GM23338 (cell line): ENCODE data around the gene PLA2G7. TPM values are rescaled to one million over a fixed set of nuclear protein-coding genes. Genes with fewer than 3 reads are reported as not detected.

ENCODE experiments used
- ATAC-seq: fragments of 200-7000 bp; cut with Tn5 transposase; 3 replicates; pipeline ENCODE4 v1.9.1; 2020
- DNase-seq: peaks from one replicate; pipeline ENCODE4 v3.0.0-alpha.2; 2015; ENCODE audit warnings: low spot score
- H2AFZ ChIP-seq: fragments of 200-600 bp; sonication (generic); 2 replicates; pipeline ENCODE4 v1.8.0; 2016; ENCODE audit warnings: antibody characterized with exemption, mild to moderate bottlenecking, moderate library complexity
- H3F3A ChIP-seq: fragments of 200-600 bp; sonication (generic); replicated peaks from 2 replicates; pipeline ENCODE4 v1.8.0; 2017; ENCODE audit warnings: antibody characterized with exemption, mixed run types, low read depth
- H3K27ac ChIP-seq: fragments of 200-600 bp; sonication (generic); 2 replicates; pipeline ENCODE4 v1.6.1; 2016; ENCODE audit warnings: low read depth
- H3K27me3 ChIP-seq: fragments of 200-600 bp; sonication (generic); 2 replicates; pipeline ENCODE4 v1.8.0; 2016; ENCODE audit warnings: mild to moderate bottlenecking, mixed run types, moderate library complexity; ENCODE audit not compliant: insufficient read depth
- H3K36me3 ChIP-seq: fragments of 200-600 bp; sonication (generic); 2 replicates; pipeline ENCODE4 v1.8.0; 2016; ENCODE audit warnings: mild to moderate bottlenecking; ENCODE audit not compliant: insufficient read depth
- H3K4me1 ChIP-seq: fragments of 200-600 bp; sonication (generic); 2 replicates; pipeline ENCODE4 v1.8.0; 2016; ENCODE audit warnings: mild to moderate bottlenecking, moderate library complexity; ENCODE audit not compliant: insufficient read depth
- H3K4me2 ChIP-seq: fragments of 200-600 bp; sonication (generic); 2 replicates; pipeline ENCODE4 v1.7.1; 2017; ENCODE audit warnings: mixed run types
- H3K4me3 ChIP-seq: fragments of 200-600 bp; sonication (generic); 2 replicates; pipeline ENCODE4 v1.6.1; 2016; ENCODE audit warnings: mixed run types
- H3K79me2 ChIP-seq: fragments of 200-600 bp; sonication (generic); replicated peaks from 2 replicates; pipeline ENCODE4 v1.8.0; 2017; ENCODE audit warnings: mild to moderate bottlenecking; ENCODE audit not compliant: insufficient read depth
- H3K9me2 ChIP-seq: fragments of 200-600 bp; sonication (generic); 2 replicates; pipeline ENCODE4 v1.8.0; 2017; ENCODE audit not compliant: insufficient read depth
- H4K20me1 ChIP-seq: fragments of 200-600 bp; sonication (generic); replicated peaks from 2 replicates; pipeline ENCODE4 v1.8.0; 2017; ENCODE audit warnings: mild to moderate bottlenecking; ENCODE audit not compliant: insufficient read depth
- H3K27ac Mint-ChIP-seq: 2 replicates; pipeline ENCODE4 v1.8.0; 2020; ENCODE audit warnings: inconsistent platforms, mild to moderate bottlenecking, moderate library complexity, mixed read lengths
- H3K27me3 Mint-ChIP-seq: 3 replicates; pipeline ENCODE4 v1.8.0; 2022; ENCODE audit warnings: low read depth, mild to moderate bottlenecking, moderate library complexity, mixed read lengths, inconsistent platforms; ENCODE audit not compliant: insufficient read depth, poor library complexity
- H3K36me3 Mint-ChIP-seq: 3 replicates; pipeline ENCODE4 v1.8.0; 2021; ENCODE audit warnings: low read depth, mild to moderate bottlenecking, inconsistent platforms, moderate library complexity, mixed read lengths
- H3K4me1 Mint-ChIP-seq: 3 replicates; pipeline ENCODE4 v1.8.0; 2020; ENCODE audit warnings: mild to moderate bottlenecking, inconsistent platforms, mixed read lengths
- H3K4me3 Mint-ChIP-seq: 3 replicates; pipeline ENCODE4 v1.8.0; 2021; ENCODE audit warnings: moderate library complexity, mild to moderate bottlenecking, inconsistent platforms, mixed read lengths
- H3K9me3 Mint-ChIP-seq: 3 replicates; pipeline ENCODE4 v1.8.0; 2020; ENCODE audit warnings: moderate library complexity, mild to moderate bottlenecking, inconsistent platforms, mixed read lengths
- CREB1 ChIP-seq: fragments of 250-450 bp; sonication (Bioruptor Pico); IDR thresholded peaks from 2 replicates; pipeline ENCODE4 v1.5.0; 2020; ENCODE audit warnings: low read depth, mild to moderate bottlenecking, moderate library complexity
- EZH2 ChIP-seq: fragments of 200-600 bp; sonication (generic); IDR thresholded peaks from one replicate; pipeline ENCODE4 v1.8.0; 2017; ENCODE audit warnings: antibody characterized with exemption, mild to moderate bottlenecking, low read depth; ENCODE audit not compliant: unreplicated experiment
- EZH2phosphoT487 ChIP-seq: fragments of 200-600 bp; sonication (generic); IDR thresholded peaks from one replicate; pipeline ENCODE4 v1.8.1; 2018; ENCODE audit warnings: antibody characterized with exemption; ENCODE audit not compliant: unreplicated experiment
- JUNB ChIP-seq: IDR thresholded peaks from one replicate; pipeline ENCODE4 v1.6.1; 2016; ENCODE audit warnings: antibody characterized with exemption; ENCODE audit not compliant: unreplicated experiment
- NANOG ChIP-seq: IDR thresholded peaks from 2 replicates; pipeline ENCODE4 v1.6.1; 2016; ENCODE audit warnings: antibody characterized with exemption, borderline replicate concordance
- STAT1 ChIP-seq: IDR thresholded peaks from one replicate; pipeline ENCODE4 v1.6.1; 2016; ENCODE audit warnings: antibody characterized with exemption; ENCODE audit not compliant: unreplicated experiment
- ZNF114 ChIP-seq: fragments of 250-450 bp; sonication (Bioruptor Pico); IDR thresholded peaks from 2 replicates; pipeline ENCODE4 v1.5.0; 2020; ENCODE audit warnings: mild to moderate bottlenecking, moderate library complexity
- polyA plus RNA-seq: library from polyadenylated mRNA; unstranded; fragments of >200 nt; fragmentation: Nextera tagmentation; extraction: Ambion mirVana; gene quantifications from 2 replicates; pipeline ENCODE4 v1.2.1, GENCODE V29; 2016
- total RNA-seq: library from RNA; depleted of rRNA; stranded (reverse); fragments of >200 nt; shearing (Covaris generic); gene quantifications from 2 replicates; pipeline ENCODE4 v1.2.3, GENCODE V29; 2014
- TF ChIP-seq, protein P1 (sequence below): IDR thresholded peaks from 2 replicates; pipeline ENCODE4 v1.6.1; 2016; ENCODE audit warnings: antibody characterized with exemption
- TF ChIP-seq, protein P2 (sequence below): IDR thresholded peaks from one replicate; pipeline ENCODE4 v1.6.1; 2018; ENCODE audit warnings: antibody characterized with exemption; ENCODE audit not compliant: unreplicated experiment
- TF ChIP-seq, protein P3 (sequence below): fragments of 250-450 bp; sonication (Bioruptor Pico); IDR thresholded peaks from 2 replicates; pipeline ENCODE4 v1.5.0; 2020; ENCODE audit warnings: mild to moderate bottlenecking, moderate library complexity

PLA2G7 gene
- total and polyA plus RNA-seq, 2 experiments from 2014 or later = 2.4 to 2.8 TPM

GRCh38 chr6:46687619-46688097, 47.5 kb downstream of the PLA2G7 start, which contains the start of gene TDRD6:
Gene TDRD6, plus strand, starts transcription at chr6:46687885. Its CDS starts 244 bp downstream, at chr6:46688129.
- peak; percentile 47; the same call in 2 of the 3 replicates for ATAC-seq
- no peaks in the 10 kb centered on the region for H3K36me3 ChIP-seq
- Mint-ChIP-seq H3K4me1 (no peaks in the 10 kb centered on the region), H3K27ac (no peak within 1 kb of the TSS), H3K9me3 (no peaks in the 10 kb centered on the region), H3K27me3 (peaks cover 6% of the 10 kb centered on the region), H3K36me3 (no peaks in the 10 kb centered on the region), H3K4me3 (no peak within 1 kb of the TSS)
- H3K27me3 ChIP-seq = no peaks in the 10 kb centered on the region
- peak; percentile 4 for DNase-seq
- no peak within 1 kb of the TSS for H3K4me2 ChIP-seq
- H2AFZ ChIP-seq = peak within 1 kb of the TSS; percentile 58; the same call in 1 of the 2 replicates
- TF ChIP-seq EZH2phosphoT487 = no peak
- no peak for TF ChIP-seq ZNF114 (CRISPR knock-in tag)
- TF ChIP-seq EZH2 = no peak
- TF ChIP-seq, protein P1, sequence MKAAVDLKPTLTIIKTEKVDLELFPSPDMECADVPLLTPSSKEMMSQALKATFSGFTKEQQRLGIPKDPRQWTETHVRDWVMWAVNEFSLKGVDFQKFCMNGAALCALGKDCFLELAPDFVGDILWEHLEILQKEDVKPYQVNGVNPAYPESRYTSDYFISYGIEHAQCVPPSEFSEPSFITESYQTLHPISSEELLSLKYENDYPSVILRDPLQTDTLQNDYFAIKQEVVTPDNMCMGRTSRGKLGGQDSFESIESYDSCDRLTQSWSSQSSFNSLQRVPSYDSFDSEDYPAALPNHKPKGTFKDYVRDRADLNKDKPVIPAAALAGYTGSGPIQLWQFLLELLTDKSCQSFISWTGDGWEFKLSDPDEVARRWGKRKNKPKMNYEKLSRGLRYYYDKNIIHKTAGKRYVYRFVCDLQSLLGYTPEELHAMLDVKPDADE = no peak
- TF ChIP-seq NANOG = no peak
- TF ChIP-seq, protein P2, sequence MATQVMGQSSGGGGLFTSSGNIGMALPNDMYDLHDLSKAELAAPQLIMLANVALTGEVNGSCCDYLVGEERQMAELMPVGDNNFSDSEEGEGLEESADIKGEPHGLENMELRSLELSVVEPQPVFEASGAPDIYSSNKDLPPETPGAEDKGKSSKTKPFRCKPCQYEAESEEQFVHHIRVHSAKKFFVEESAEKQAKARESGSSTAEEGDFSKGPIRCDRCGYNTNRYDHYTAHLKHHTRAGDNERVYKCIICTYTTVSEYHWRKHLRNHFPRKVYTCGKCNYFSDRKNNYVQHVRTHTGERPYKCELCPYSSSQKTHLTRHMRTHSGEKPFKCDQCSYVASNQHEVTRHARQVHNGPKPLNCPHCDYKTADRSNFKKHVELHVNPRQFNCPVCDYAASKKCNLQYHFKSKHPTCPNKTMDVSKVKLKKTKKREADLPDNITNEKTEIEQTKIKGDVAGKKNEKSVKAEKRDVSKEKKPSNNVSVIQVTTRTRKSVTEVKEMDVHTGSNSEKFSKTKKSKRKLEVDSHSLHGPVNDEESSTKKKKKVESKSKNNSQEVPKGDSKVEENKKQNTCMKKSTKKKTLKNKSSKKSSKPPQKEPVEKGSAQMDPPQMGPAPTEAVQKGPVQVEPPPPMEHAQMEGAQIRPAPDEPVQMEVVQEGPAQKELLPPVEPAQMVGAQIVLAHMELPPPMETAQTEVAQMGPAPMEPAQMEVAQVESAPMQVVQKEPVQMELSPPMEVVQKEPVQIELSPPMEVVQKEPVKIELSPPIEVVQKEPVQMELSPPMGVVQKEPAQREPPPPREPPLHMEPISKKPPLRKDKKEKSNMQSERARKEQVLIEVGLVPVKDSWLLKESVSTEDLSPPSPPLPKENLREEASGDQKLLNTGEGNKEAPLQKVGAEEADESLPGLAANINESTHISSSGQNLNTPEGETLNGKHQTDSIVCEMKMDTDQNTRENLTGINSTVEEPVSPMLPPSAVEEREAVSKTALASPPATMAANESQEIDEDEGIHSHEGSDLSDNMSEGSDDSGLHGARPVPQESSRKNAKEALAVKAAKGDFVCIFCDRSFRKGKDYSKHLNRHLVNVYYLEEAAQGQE = no peak
- no peak for TF ChIP-seq CREB1 (CRISPR knock-in tag)
- no peak for TF ChIP-seq STAT1
- no peak for TF ChIP-seq JUNB
- TF ChIP-seq, protein P3, sequence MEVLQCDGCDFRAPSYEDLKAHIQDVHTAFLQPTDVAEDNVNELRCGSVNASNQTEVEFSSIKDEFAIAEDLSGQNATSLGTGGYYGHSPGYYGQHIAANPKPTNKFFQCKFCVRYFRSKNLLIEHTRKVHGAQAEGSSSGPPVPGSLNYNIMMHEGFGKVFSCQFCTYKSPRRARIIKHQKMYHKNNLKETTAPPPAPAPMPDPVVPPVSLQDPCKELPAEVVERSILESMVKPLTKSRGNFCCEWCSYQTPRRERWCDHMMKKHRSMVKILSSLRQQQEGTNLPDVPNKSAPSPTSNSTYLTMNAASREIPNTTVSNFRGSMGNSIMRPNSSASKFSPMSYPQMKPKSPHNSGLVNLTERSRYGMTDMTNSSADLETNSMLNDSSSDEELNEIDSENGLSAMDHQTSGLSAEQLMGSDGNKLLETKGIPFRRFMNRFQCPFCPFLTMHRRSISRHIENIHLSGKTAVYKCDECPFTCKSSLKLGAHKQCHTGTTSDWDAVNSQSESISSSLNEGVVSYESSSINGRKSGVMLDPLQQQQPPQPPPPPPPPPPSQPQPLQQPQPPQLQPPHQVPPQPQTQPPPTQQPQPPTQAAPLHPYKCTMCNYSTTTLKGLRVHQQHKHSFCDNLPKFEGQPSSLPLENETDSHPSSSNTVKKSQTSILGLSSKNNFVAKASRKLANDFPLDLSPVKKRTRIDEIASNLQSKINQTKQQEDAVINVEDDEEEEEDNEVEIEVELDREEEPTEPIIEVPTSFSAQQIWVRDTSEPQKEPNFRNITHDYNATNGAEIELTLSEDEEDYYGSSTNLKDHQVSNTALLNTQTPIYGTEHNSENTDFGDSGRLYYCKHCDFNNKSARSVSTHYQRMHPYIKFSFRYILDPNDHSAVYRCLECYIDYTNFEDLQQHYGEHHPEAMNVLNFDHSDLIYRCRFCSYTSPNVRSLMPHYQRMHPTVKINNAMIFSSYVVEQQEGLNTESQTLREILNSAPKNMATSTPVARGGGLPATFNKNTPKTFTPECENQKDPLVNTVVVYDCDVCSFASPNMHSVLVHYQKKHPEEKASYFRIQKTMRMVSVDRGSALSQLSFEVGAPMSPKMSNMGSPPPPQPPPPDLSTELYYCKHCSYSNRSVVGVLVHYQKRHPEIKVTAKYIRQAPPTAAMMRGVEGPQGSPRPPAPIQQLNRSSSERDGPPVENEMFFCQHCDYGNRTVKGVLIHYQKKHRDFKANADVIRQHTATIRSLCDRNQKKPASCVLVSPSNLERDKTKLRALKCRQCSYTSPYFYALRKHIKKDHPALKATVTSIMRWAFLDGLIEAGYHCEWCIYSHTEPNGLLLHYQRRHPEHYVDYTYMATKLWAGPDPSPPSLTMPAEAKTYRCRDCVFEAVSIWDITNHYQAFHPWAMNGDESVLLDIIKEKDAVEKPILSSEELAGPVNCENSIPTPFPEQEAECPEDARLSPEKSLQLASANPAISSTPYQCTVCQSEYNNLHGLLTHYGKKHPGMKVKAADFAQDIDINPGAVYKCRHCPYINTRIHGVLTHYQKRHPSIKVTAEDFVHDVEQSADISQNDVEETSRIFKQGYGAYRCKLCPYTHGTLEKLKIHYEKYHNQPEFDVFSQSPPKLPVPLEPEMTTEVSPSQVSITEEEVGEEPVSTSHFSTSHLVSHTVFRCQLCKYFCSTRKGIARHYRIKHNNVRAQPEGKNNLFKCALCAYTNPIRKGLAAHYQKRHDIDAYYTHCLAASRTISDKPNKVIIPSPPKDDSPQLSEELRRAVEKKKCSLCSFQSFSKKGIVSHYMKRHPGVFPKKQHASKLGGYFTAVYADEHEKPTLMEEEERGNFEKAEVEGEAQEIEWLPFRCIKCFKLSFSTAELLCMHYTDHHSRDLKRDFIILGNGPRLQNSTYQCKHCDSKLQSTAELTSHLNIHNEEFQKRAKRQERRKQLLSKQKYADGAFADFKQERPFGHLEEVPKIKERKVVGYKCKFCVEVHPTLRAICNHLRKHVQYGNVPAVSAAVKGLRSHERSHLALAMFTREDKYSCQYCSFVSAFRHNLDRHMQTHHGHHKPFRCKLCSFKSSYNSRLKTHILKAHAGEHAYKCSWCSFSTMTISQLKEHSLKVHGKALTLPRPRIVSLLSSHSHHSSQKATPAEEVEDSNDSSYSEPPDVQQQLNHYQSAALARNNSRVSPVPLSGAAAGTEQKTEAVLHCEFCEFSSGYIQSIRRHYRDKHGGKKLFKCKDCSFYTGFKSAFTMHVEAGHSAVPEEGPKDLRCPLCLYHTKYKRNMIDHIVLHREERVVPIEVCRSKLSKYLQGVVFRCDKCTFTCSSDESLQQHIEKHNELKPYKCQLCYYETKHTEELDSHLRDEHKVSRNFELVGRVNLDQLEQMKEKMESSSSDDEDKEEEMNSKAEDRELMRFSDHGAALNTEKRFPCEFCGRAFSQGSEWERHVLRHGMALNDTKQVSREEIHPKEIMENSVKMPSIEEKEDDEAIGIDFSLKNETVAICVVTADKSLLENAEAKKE (CRISPR knock-in tag) = no peak
- no peak within 1 kb of the TSS for H3K4me3 ChIP-seq
- H3K4me1 ChIP-seq = no peaks in the 10 kb centered on the region
- H4K20me1 ChIP-seq = no peaks in the 10 kb centered on the region
- H3K9me2 ChIP-seq = no peaks in the 10 kb centered on the region
- no peak within 1 kb of the TSS for H3K27ac ChIP-seq
- no peaks in the 10 kb centered on the region for H3K79me2 ChIP-seq
- no peaks in the 10 kb centered on the region for H3F3A ChIP-seq
